H1 (cell line): ENCODE data around the gene DCX. TPM values are rescaled to one million over a fixed set of nuclear protein-coding genes. Genes with fewer than 3 reads are reported as not detected.

Experiments used
- CBX5 ChIP-seq: fragments of 300-800, 300-1000 bp; sonication (generic); IDR thresholded peaks from 2 replicates; pipeline ENCODE4 v1.7.1; 2016; ENCODE audit warnings: antibody characterized with exemption, low read length, low read depth
- CBX8 ChIP-seq: fragments of 300-800, 300-1000 bp; sonication (generic); IDR thresholded peaks from 2 replicates; pipeline ENCODE4 v1.7.1; 2016; ENCODE audit warnings: low read depth, low read length, borderline replicate concordance
- CHD7 ChIP-seq: fragments of 300-600 bp; sonication (generic); IDR thresholded peaks from 2 replicates; pipeline ENCODE4 v1.7.1; 2012; ENCODE audit warnings: low read length, moderate library complexity, mild to moderate bottlenecking, inconsistent platforms; ENCODE audit not compliant: insufficient replicate concordance
- CREB1 ChIP-seq: IDR thresholded peaks from 2 replicates; pipeline ENCODE4 v1.6.1; 2012; ENCODE audit warnings: inconsistent platforms
- HDAC2 ChIP-seq, 2 experiments: fragments of 300-600 bp in 1 of 2; sonication (generic) in 1 of 2; IDR thresholded peaks; 2 replicates each; pipeline ENCODE4 v1.6.1; 2011 to 2012; ENCODE audit warnings: low read depth in 2 of 2, low read length in 2 of 2, mild to moderate bottlenecking in 2 of 2, moderate library complexity in 2 of 2, borderline replicate concordance in 1 of 2, inconsistent platforms in 1 of 2
- PHF8 ChIP-seq: fragments of 200-600 bp; sonication (generic); conservative IDR thresholded peaks from 2 replicates; pipeline ENCODE4 v1.7.1; 2012; ENCODE audit warnings: low read depth, mild to moderate bottlenecking, inconsistent platforms, low read length, moderate library complexity
- SRF ChIP-seq: IDR thresholded peaks from 2 replicates; pipeline ENCODE4 v1.6.1; 2011; ENCODE audit warnings: mild to moderate bottlenecking, low read depth, low read length, moderate library complexity
- TCF12 ChIP-seq: IDR thresholded peaks from 2 replicates; pipeline ENCODE4 v1.6.1; 2011; ENCODE audit warnings: low read depth, mild to moderate bottlenecking, low read length
- TEAD4 ChIP-seq: IDR thresholded peaks from 2 replicates; pipeline ENCODE4 v1.6.1; 2012; ENCODE audit warnings: low read depth, low read length, inconsistent platforms, mixed read lengths
- USF2 ChIP-seq: IDR thresholded peaks from 2 replicates; pipeline ENCODE4 v1.6.1; 2011; ENCODE audit warnings: low read length, improper control_type of control experiment
- polyA plus RNA-seq, 7 experiments: library from polyadenylated mRNA; depleted of rRNA in 3 of 7; stranded (reverse) in 5 of 7; unstranded in 2 of 7; fragments of >200 nt in 5 of 7; fragments of 200-250 nt in 2 of 7; gene quantifications; 1 replicate in 5 of 7; 2 replicates in 1 of 7; 4 replicates in 1 of 7; pipeline versions ENCODE4 v1.2.1 to v1.2.3, GENCODE V29; 2011 to 2013; ENCODE audit warnings: missing spikeins in 2 of 7, mixed read lengths in 2 of 7
- total RNA-seq: library from RNA; stranded (reverse); fragmentation: NEBNext Ultra II Directional; extraction: Animal tissue kit (Norgen Biotek cat#: 25700); gene quantifications from 2 replicates; pipeline ENCODE4 v1.2.1, GENCODE V29; 2021

DCX gene
- total and polyA plus RNA-seq, 2 of the 8 experiments (the other 6 are each of a cell fraction or from before 2014, with no cell fraction given) = 1.3 to 3.3 TPM

DNA sequence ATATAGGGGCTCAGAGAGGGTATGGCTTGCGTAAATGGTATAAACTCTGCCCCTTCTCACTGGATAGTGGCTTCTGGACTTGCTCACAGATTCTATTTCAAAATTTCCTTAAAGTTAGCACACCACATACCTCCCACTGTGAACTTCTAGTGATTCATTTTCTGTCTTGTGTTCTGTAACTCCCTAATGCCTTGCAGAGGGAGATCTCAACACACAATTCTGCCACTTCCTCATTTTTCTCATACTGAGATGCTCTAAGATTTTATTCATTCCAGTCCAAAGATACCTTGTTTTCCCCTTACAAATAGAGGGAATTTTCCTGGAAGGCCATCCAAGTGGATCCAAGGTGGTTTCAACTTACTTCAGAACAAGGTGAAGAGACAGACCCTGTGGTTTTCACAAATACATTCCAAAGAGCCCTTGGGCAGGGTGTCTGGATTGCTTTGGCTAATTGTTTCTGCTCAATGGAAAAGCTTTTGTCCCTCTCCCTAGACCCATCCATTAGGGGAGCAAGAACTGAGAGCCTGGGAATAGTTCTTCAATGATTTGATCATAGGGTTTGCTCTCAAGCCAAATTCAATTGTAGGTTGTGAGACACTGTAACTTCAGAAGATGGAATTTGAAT is 89.6 kb downstream of the DCX start (continued):
- TF ChIP-seq CHD7 (no peak), CREB1 (no peak), SRF (no peak), USF2 (no peak), CBX8 (no peak), PHF8 (no peak), TCF12 (no peak), CBX5 (no peak), HDAC2 (IDR thresholded peaks at IDR 0.05; ENCODE audit: borderline replicate concordance in 1 of 2, low read depth in 2 of 2, low read length in 2 of 2) (no peak), TEAD4 (no peak)
